Spleen (tissue), 11 donors: Measurements from ENCODE around the gene SCAMP5. TPM values are rescaled to one million over a fixed set of nuclear protein-coding genes. Genes with fewer than 3 reads are reported as not detected.
A peak's percentile ranks its signal among the peaks of the same experiment; 100 is the strongest.

Experiments
- DNase-seq: peaks from one replicate; pipeline ENCODE4 v3.0.0-alpha.2; 2020
- H3K27ac ChIP-seq, 8 donors: fragments of 200-600 bp; sonication (generic) in 7 of 8; 1 replicate in 4 of 8; 2 replicates in 4 of 8; pipeline versions ENCODE4 v1.5.0 to v1.8.0; 2016 to 2021; ENCODE audit warnings: inconsistent platforms in 4 of 8, mild to moderate bottlenecking in 4 of 8, moderate library complexity in 1 of 8
- H3K27me3 ChIP-seq, 7 donors: fragments of 200-600 bp; sonication (generic) in 6 of 7; replicated peaks in 1 of 7; 1 replicate in 4 of 7; 2 replicates in 3 of 7; pipeline versions ENCODE4 v1.5.0 to v1.8.0; 2016 to 2021; ENCODE audit warnings: inconsistent platforms in 3 of 7, mild to moderate bottlenecking in 1 of 7
- H3K36me3 ChIP-seq, 6 donors: fragments of 200-600 bp; sonication (generic) in 5 of 6; 1 replicate in 4 of 6; 2 replicates in 2 of 6; pipeline versions ENCODE4 v1.5.0 to v1.8.0; 2016 to 2021; ENCODE audit warnings: inconsistent platforms in 2 of 6
- H3K4me1 ChIP-seq, 6 donors: fragments of 200-600 bp; sonication (generic) in 5 of 6; 1 replicate in 3 of 6; 2 replicates in 3 of 6; pipeline versions ENCODE4 v1.5.0 to v1.8.0; 2016 to 2021; ENCODE audit warnings: inconsistent platforms in 3 of 6
- H3K4me3 ChIP-seq, 8 donors: fragments of 200-600 bp; sonication (generic) in 7 of 8; 1 replicate in 4 of 8; 2 replicates in 4 of 8; pipeline versions ENCODE4 v1.5.0 to v1.8.0; 2016 to 2021; ENCODE audit warnings: inconsistent platforms in 4 of 8, mild to moderate bottlenecking in 4 of 8, moderate library complexity in 2 of 8
- H3K9me3 ChIP-seq, 8 donors: fragments of 200-600 bp; sonication (generic) in 7 of 8; 1 replicate in 4 of 8; 2 replicates in 4 of 8; pipeline versions ENCODE4 v1.5.0 to v1.8.0; 2016 to 2021; ENCODE audit warnings: inconsistent platforms in 4 of 8
- CTCF ChIP-seq, 11 experiments: fragments of 200-600 bp in 7 of 11; fragments of 450-650 bp in 4 of 11; sonication (generic) in 4 of 11; IDR thresholded peaks in 8 of 11; conservative IDR thresholded peaks in 3 of 11; 1 replicate in 7 of 11; 2 replicates in 4 of 11; pipeline versions ENCODE4 v1.4.0 to v1.8.0; 2016 to 2021; ENCODE audit warnings: antibody characterized with exemption in 11 of 11, inconsistent platforms in 4 of 11, mild to moderate bottlenecking in 1 of 11
- POLR2A ChIP-seq, 3 donors: fragments of 450-650 bp; IDR thresholded peaks; one replicate each; pipeline ENCODE4 v1.5.1; 2017; ENCODE audit warnings: antibody characterized with exemption in 3 of 3, mild to moderate bottlenecking in 1 of 3
- POLR2AphosphoS5 ChIP-seq, 3 donors: sonication (generic); formaldehyde crosslinking; IDR thresholded peaks; one replicate each; pipeline ENCODE4 v1.5.1; 2017; ENCODE audit warnings: antibody characterized with exemption in 3 of 3
- whole genome bisulfite sequencing, 5 donors: extraction: QIAGEN DNeasy Blood & Tissue Kit in 3 of 5; methylation state at CpG; one replicate each; pipeline versions ENCODE4 v1.1.5 to v1.1.7; 2013 to 2018; 5-methylcytosine and 5-hydroxymethylcytosine counted together
- intact Hi-C: fragments of 100-400 bp; cut with DNase I; formaldehyde crosslinking; loops from one replicate; pipeline ENCODE4 v1.15.0; 2023; ENCODE audit warnings: low total_unique reads
- polyA plus RNA-seq, 3 donors: library from polyadenylated mRNA; stranded (reverse); fragments of 200-250 nt; gene quantifications; one replicate each; pipeline ENCODE4 v1.2.1, GENCODE V29; 2013
- total RNA-seq, 7 donors: library from RNA; depleted of rRNA in 3 of 7; stranded (reverse); fragments of >200 nt in 3 of 7; fragmentation: NEBNext Ultra II Directional in 4 of 7; extraction: Animal tissue kit (Norgen Biotek cat#: 25700) in 4 of 7; gene quantifications; one replicate each; pipeline versions ENCODE4 v1.1.0 to v1.2.1, GENCODE V29; 2016 to 2021
- donor health status: healthy with polysubstance abuse.
- donor health status: DM: no; HTN: no; CAD: no; lungs with moderate emphysema.
- donor health status: DM: no; HTN: no; CAD: no.
- donor health status: Bipolar disorder and iron deficiency.
- donor health status: healthy.
- donor health status: DM: no; HTN: no; CAD: no.
- donor health status: DM: yes; HTN: yes; CAD: no.

SCAMP5 gene
- total and polyA plus RNA-seq, 10 donors, result 1.8 to 20.0 (median 8.0) TPM

- Histone ChIP-seq H3K4me3 (peak overlapping the region in 4 of 8 donors; percentile 63 to 88 (median 68)), H3K4me1 (peaks cover 8 to 25% (median 19%) of the 10 kb centered on the region in 6 donors), H3K27me3 (peaks cover 0 to 80% (median 11%) of the 10 kb centered on the region in 7 donors), H3K9me3 (no peaks in the 10 kb centered on the region), H3K36me3 (no peaks in the 10 kb centered on the region), H3K27ac (no peak overlapping the region)
- intact Hi-C loops, result no loop called here
- WGBS, 5 donors, result 49 to 58% (median 57%) methylated on average over 5 of the region's 5 CpGs
- TF ChIP-seq POLR2AphosphoS5 (IDR thresholded peaks at IDR 0.05), result no peak
- TF ChIP-seq POLR2A (IDR thresholded peaks at IDR 0.05), result no peak
- TF ChIP-seq CTCF (IDR thresholded peaks at IDR 0.05 in 8 of 11, conservative IDR thresholded peaks at IDR 0.05 in 3 of 11), result no peak
- no peak for DNase-seq
Measured at GRCh38 chr15:74994685-74995084, 678 bp upstream of the SCAMP5 start.

- no peak overlapping the region for H3K27ac ChIP-seq
Measured at GRCh38 chr15:74995779-74996765, 709 bp downstream of the SCAMP5 start.

GRCh38 chr15:74997141-74997540 is 1.8 kb downstream of the SCAMP5 start:
- Histone ChIP-seq H3K36me3 (no peaks in the 10 kb centered on the region), H3K27me3 (peaks cover 0 to 96% (median 11%) of the 10 kb centered on the region in 7 donors), H3K4me3 (no peak overlapping the region), H3K4me1 (peaks cover 8 to 25% (median 19%) of the 10 kb centered on the region in 6 donors), H3K9me3 (no peaks in the 10 kb centered on the region), H3K27ac (no peak overlapping the region)
- intact Hi-C loops, result no loop called here
- TF ChIP-seq POLR2A (IDR thresholded peaks at IDR 0.05), result no peak
- TF ChIP-seq POLR2AphosphoS5 (IDR thresholded peaks at IDR 0.05), result no peak
- TF ChIP-seq CTCF (IDR thresholded peaks at IDR 0.05 in 8 of 11, conservative IDR thresholded peaks at IDR 0.05 in 3 of 11), result no peak
- peak; percentile 17 for DNase-seq
- 37 to 69% (median 46%) methylated on average over 4 of the region's 4 CpGs for WGBS, 5 donors

More at GRCh38 chr15:74995779-74996765, 709 bp downstream of the SCAMP5 start:
- Histone ChIP-seq H3K36me3 (no peaks in the 10 kb centered on the region), H3K4me1 (peaks cover 8 to 25% (median 19%) of the 10 kb centered on the region in 6 donors), H3K9me3 (no peaks in the 10 kb centered on the region), H3K27me3 (peaks cover 0 to 94% (median 11%) of the 10 kb centered on the region in 7 donors), H3K4me3 (peak overlapping the region; percentile 54 to 88 (median 62))
- no peak for TF ChIP-seq POLR2A (IDR thresholded peaks at IDR 0.05)
- TF ChIP-seq CTCF (IDR thresholded peaks at IDR 0.05 in 8 of 11, conservative IDR thresholded peaks at IDR 0.05 in 3 of 11), result no peak
- no peak for TF ChIP-seq POLR2AphosphoS5 (IDR thresholded peaks at IDR 0.05)
- 10 to 25% (median 20%) methylated on average over 24 to 41 of the region's 42 CpGs for WGBS, 5 donors
- peak; percentile 66 for DNase-seq
- intact Hi-C loops, result no loop called here

- peak; percentile 20 for DNase-seq
- TF ChIP-seq POLR2AphosphoS5 (IDR thresholded peaks at IDR 0.05) (no peak), POLR2A (IDR thresholded peaks at IDR 0.05) (no peak), CTCF (IDR thresholded peaks at IDR 0.05 in 8 of 11, conservative IDR thresholded peaks at IDR 0.05 in 3 of 11) (no peak)
- intact Hi-C loops, result no loop called here
- Histone ChIP-seq H3K4me1 (peaks cover 8 to 25% (median 19%) of the 10 kb centered on the region in 6 donors), H3K27me3 (peaks cover 0 to 97% (median 11%) of the 10 kb centered on the region in 7 donors), H3K4me3 (no peak overlapping the region), H3K27ac (no peak overlapping the region), H3K9me3 (no peaks in the 10 kb centered on the region), H3K36me3 (no peaks in the 10 kb centered on the region)
- 78 to 89% (median 83%) methylated on average over 2 of the region's 2 CpGs for WGBS, 5 donors
Measured at GRCh38 chr15:74997543-74997942, 2.2 kb downstream of the SCAMP5 start.
